Melanocyte of skin (primary cell): ENCODE measurements around the gene PIN4. TPM values are rescaled to one million over a fixed set of nuclear protein-coding genes. Genes with fewer than 3 reads are reported as not detected.

Experiments used
- total RNA-seq, 2 donors: library from RNA; depleted of rRNA; stranded (reverse); fragments of >200 nt; gene quantifications; 2 replicates each; pipeline ENCODE4 v1.2.3, GENCODE V29; 2012

Gene PIN4
- 1 to 10 TPM; 5.7 to 7.2 TPM for total RNA-seq

GRCh38 chrX:72181178-72182125, at the start of gene PIN4:
TSS of gene PIN4 (plus strand) at chrX:72181757. CDS start at chrX:72181786, 29 bp downstream.

GRCh38 chrX:72238721-72239475, 57.3 kb downstream of the PIN4 start, which contains the start of gene ERCC6L:
TSS of gene ERCC6L (minus strand) at chrX:72239027. CDS start at chrX:72238911, 116 bp downstream.

Other genes starting within 250 kb of the PIN4 start
- gene RTL5, start 49.8 kb upstream of the PIN4 start, total RNA-seq: under 1 TPM; under 0.01 to 0.69 TPM
- 1 to 10 TPM; 2.8 to 8.7 TPM for gene ERCC6L, start 57.3 kb downstream of the PIN4 start, total RNA-seq
- gene RPS4X, start 95.5 kb downstream of the PIN4 start, total RNA-seq: 100 to 1,000 TPM; 355 to 584 TPM
- 10 to 100 TPM in 1 of 2 donors, 1 to 10 TPM in 1; 5.3 to 25.1 TPM for gene CITED1, start 124.2 kb downstream of the PIN4 start, total RNA-seq